Keratinocyte (primary cell): ENCODE data around the gene KRT34. TPM values are rescaled to one million over a fixed set of nuclear protein-coding genes. Genes with fewer than 3 reads are reported as not detected.

Source experiments
- DNase-seq: peaks from one replicate; pipeline ENCODE4 v3.0.0-alpha.2; 2011; ENCODE audit warnings: low read depth, missing footprints, low spot score
- FAIRE-seq: peaks from 2 replicates; lab custom pipeline; 2011; peaks lifted over from hg19 to GRCh38; lab: Jason Lieb, UNC
- H2AFZ ChIP-seq: 2 replicates; pipeline ENCODE4 v1.6.0; 2012; ENCODE audit warnings: low read length, control low read depth, inconsistent platforms; ENCODE audit not compliant: control insufficient read depth
- H3K27ac ChIP-seq: 2 replicates; pipeline ENCODE4 v1.5.1; 2011; ENCODE audit warnings: low read length; ENCODE audit not compliant: control insufficient read depth, insufficient read depth
- H3K27me3 ChIP-seq: 3 replicates; pipeline ENCODE4 v1.6.0; 2011; ENCODE audit warnings: low read length; ENCODE audit not compliant: control insufficient read depth, insufficient read depth; ENCODE audit errors: extremely low read depth
- H3K36me3 ChIP-seq, 2 experiments: 2 replicates in 1 of 2; 3 replicates in 1 of 2; pipeline ENCODE4 v1.5.1; 2011; ENCODE audit warnings: low read length in 2 of 2, mild to moderate bottlenecking in 1 of 2; ENCODE audit not compliant: control insufficient read depth in 2 of 2, insufficient read depth in 2 of 2; ENCODE audit errors: extremely low read depth in 1 of 2
- H3K4me1 ChIP-seq: 3 replicates; pipeline ENCODE4 v1.5.1; 2011; ENCODE audit warnings: low read length; ENCODE audit not compliant: control insufficient read depth, insufficient read depth; ENCODE audit errors: extremely low read depth
- H3K4me2 ChIP-seq: 3 replicates; pipeline ENCODE4 v1.6.0; 2011; ENCODE audit warnings: low read depth, low read length; ENCODE audit not compliant: control insufficient read depth, insufficient read depth; ENCODE audit errors: extremely low read depth
- H3K4me3 ChIP-seq, 3 experiments: fragments of 200-600 bp in 1 of 3; sonication (generic) in 1 of 3; 2 replicates in 2 of 3; 3 replicates in 1 of 3; pipeline ENCODE4 v1.5.1; 2011 to 2016; ENCODE audit warnings: low read length in 3 of 3, mild to moderate bottlenecking in 3 of 3, control low read depth in 2 of 3, inconsistent platforms in 1 of 3, low read depth in 1 of 3, mixed read lengths in 1 of 3, mixed run types in 1 of 3, moderate library complexity in 1 of 3; ENCODE audit not compliant: control insufficient read depth in 2 of 3, insufficient read depth in 2 of 3; ENCODE audit errors: extremely low read depth in 1 of 3
- H3K79me2 ChIP-seq: 2 replicates; pipeline ENCODE4 v1.6.0; 2012; ENCODE audit warnings: low read length; ENCODE audit not compliant: control insufficient read depth, insufficient read depth
- H3K9ac ChIP-seq: 3 replicates; pipeline ENCODE4 v1.6.0; 2011; ENCODE audit warnings: low read length; ENCODE audit not compliant: control insufficient read depth, insufficient read depth; ENCODE audit errors: extremely low read depth
- H3K9me1 ChIP-seq: 3 replicates; pipeline ENCODE4 v1.6.0; 2011; ENCODE audit warnings: low read length; ENCODE audit not compliant: control insufficient read depth, insufficient read depth; ENCODE audit errors: extremely low read depth
- H3K9me3 ChIP-seq: 2 replicates; pipeline ENCODE4 v1.5.1; 2012; ENCODE audit warnings: low read depth, low read length; ENCODE audit not compliant: control insufficient read depth
- H4K20me1 ChIP-seq: 3 replicates; pipeline ENCODE4 v1.6.0; 2011; ENCODE audit warnings: low read length; ENCODE audit not compliant: control insufficient read depth, insufficient read depth; ENCODE audit errors: extremely low read depth
- EZH2 ChIP-seq: IDR thresholded peaks from one replicate; pipeline ENCODE4 v1.6.1; 2012; ENCODE audit warnings: inconsistent platforms, mild to moderate bottlenecking, low read length, moderate library complexity
- dilution Hi-C: fragments of 300-500 bp; cut with MboI; formaldehyde crosslinking; loops from one replicate; pipeline ENCODE4 v1.7.0; 2020; ENCODE audit warnings: low sequenced_read_pairs; ENCODE audit not compliant: extremely low pct_ligation_motif_present
- polyA plus RNA-seq, 5 experiments: library from polyadenylated mRNA; depleted of rRNA in 3 of 5; stranded (reverse) in 3 of 5; stranded (forward) in 1 of 5; unstranded in 1 of 5; fragments of >200 nt; gene quantifications; 1 replicate in 1 of 5; 2 replicates in 3 of 5; 3 replicates in 1 of 5; pipeline versions ENCODE4 v1.2.1 to v1.2.3, GENCODE V29; 2011 to 2012; ENCODE audit warnings: missing spikeins in 2 of 5, low read depth in 1 of 5, low replicate concordance in 1 of 5
- TF ChIP-seq, protein P1 (sequence below), 3 experiments: IDR thresholded peaks in 1 of 3; conservative IDR thresholded peaks in 1 of 3; optimal IDR thresholded peaks in 1 of 3; 2 replicates in 2 of 3; 3 replicates in 1 of 3; pipeline versions ENCODE3 to v1.5.1; 2011; ENCODE audit warnings: low read length in 3 of 3, mild to moderate bottlenecking in 3 of 3, moderate library complexity in 2 of 3, control low read depth in 1 of 3, inconsistent platforms in 1 of 3; ENCODE audit not compliant: insufficient read depth in 2 of 3; ENCODE audit errors: extremely low read depth in 1 of 3

The KRT34 gene
- polyA plus RNA-seq, 1 donor (not counting 4 experiments of a cell fraction or from before 2014, with no cell fraction given): 4.8 TPM

DNA sequence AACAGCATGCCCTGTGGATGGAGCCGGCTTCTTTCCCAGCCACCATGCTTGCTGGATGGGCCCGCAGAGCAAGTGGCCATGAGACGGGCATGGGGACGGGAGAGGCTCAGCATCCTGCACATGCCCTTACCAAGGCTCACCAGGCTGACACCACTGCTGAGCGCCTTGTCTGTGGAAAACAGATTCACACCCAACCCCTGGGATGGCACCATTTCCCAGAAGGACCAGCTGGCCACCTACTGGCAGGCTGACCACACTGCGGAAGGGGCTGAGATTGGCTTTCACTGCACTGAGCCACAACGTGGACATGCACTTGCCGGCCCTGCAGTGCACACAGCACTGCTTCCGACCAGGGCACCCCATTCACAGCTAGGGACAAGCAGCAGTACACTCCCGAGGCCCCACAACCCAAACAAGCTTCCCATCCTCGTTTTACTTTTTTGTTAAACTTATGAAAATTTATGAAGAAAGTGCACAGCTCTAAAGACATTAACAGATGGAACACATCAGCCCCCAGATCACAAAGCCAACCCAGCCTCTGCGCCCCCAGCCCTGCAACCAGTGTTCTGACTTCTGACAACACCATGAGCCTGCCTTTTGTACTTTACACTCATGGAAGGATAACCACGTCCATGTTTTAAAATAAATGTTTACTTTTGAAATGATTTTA lies 52.7 kb downstream of the KRT34 start:
- H3K27ac ChIP-seq: no peak overlapping the region
- H3K9me3 ChIP-seq: no peaks in the 10 kb centered on the region
- H3K9me1 ChIP-seq: no peaks in the 10 kb centered on the region
- no peaks in the 10 kb centered on the region for H3K4me1 ChIP-seq
- H3K27me3 ChIP-seq: no peaks in the 10 kb centered on the region
- H3K4me2 ChIP-seq: no peak overlapping the region
- no peaks in the 10 kb centered on the region for H3K36me3 ChIP-seq
- H3K9ac ChIP-seq: no peak overlapping the region
- DNase-seq (no peak), FAIRE-seq (peak; percentile 68)
- TF ChIP-seq EZH2: no peak
- TF ChIP-seq, protein P1, sequence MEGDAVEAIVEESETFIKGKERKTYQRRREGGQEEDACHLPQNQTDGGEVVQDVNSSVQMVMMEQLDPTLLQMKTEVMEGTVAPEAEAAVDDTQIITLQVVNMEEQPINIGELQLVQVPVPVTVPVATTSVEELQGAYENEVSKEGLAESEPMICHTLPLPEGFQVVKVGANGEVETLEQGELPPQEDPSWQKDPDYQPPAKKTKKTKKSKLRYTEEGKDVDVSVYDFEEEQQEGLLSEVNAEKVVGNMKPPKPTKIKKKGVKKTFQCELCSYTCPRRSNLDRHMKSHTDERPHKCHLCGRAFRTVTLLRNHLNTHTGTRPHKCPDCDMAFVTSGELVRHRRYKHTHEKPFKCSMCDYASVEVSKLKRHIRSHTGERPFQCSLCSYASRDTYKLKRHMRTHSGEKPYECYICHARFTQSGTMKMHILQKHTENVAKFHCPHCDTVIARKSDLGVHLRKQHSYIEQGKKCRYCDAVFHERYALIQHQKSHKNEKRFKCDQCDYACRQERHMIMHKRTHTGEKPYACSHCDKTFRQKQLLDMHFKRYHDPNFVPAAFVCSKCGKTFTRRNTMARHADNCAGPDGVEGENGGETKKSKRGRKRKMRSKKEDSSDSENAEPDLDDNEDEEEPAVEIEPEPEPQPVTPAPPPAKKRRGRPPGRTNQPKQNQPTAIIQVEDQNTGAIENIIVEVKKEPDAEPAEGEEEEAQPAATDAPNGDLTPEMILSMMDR (optimal IDR thresholded peaks at IDR 0.05 in 1 of 3, IDR thresholded peaks at IDR 0.05 in 1 of 3, conservative IDR thresholded peaks at IDR 0.05 in 1 of 3; ENCODE audit: extremely low read depth in 1 of 3, insufficient read depth in 2 of 3, low read length in 3 of 3): peak; percentile 89 to 93 (median 92)
- dilution Hi-C loops: no loop called here
- H2AFZ ChIP-seq: no peak overlapping the region
- no peaks in the 10 kb centered on the region for H3K79me2 ChIP-seq
- no peaks in the 10 kb centered on the region for H4K20me1 ChIP-seq
- no peak overlapping the region for H3K4me3 ChIP-seq

DNA sequence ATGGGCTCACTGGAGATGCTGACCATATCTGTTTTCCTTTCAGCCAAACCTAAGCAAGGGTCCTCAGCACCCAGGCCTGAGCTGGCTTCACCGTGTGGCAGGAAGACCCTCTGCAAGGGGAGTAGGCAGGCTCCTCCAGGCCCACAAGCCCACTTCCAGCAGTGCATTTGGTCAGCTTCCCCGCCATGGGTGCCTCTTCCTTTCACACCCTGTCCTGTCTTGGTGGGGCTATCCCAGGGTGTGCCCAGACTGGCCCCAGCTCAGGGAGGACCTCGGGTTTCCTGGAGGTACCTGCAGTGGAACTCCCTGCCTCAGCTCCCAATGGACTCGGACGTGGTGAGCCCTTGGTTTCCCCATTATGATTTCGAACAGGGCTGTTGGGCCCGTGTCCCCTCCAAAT lies 53.9 kb downstream of the KRT34 start:
- Histone ChIP-seq H3K36me3 (no peaks in the 10 kb centered on the region), H3K4me3 (no peak overlapping the region), H3K4me1 (no peaks in the 10 kb centered on the region), H3K79me2 (no peaks in the 10 kb centered on the region), H2AFZ (no peak overlapping the region), H3K27me3 (no peaks in the 10 kb centered on the region), H3K4me2 (no peak overlapping the region), H3K9me3 (no peaks in the 10 kb centered on the region), H3K27ac (no peak overlapping the region), H3K9me1 (no peaks in the 10 kb centered on the region), H4K20me1 (no peaks in the 10 kb centered on the region), H3K9ac (no peak overlapping the region)
- no peak for TF ChIP-seq EZH2
- TF ChIP-seq, protein P1 (optimal IDR thresholded peaks at IDR 0.05 in 1 of 3, IDR thresholded peaks at IDR 0.05 in 1 of 3, conservative IDR thresholded peaks at IDR 0.05 in 1 of 3; ENCODE audit: extremely low read depth in 1 of 3, insufficient read depth in 2 of 3, low read length in 3 of 3): no peak
- dilution Hi-C loops: no loop called here
- DNase-seq (no peak), FAIRE-seq (no peak)

Other genes with a start within 250 kb of the KRT34 start
- not detected in 3 replicates for gene KRTAP4-6, start 241.8 kb downstream of the KRT34 start, polyA plus RNA-seq
- not detected in 3 replicates for gene KRTAP4-5, start 232.5 kb downstream of the KRT34 start, polyA plus RNA-seq
- gene KRTAP4-4, start 221.6 kb downstream of the KRT34 start, polyA plus RNA-seq: not detected in 3 replicates
- gene KRTAP4-3, start 214.1 kb downstream of the KRT34 start, polyA plus RNA-seq: not detected in 3 replicates
- not detected in 3 replicates for gene KRTAP4-2, start 204.1 kb downstream of the KRT34 start, polyA plus RNA-seq
- not detected in 3 replicates for gene KRTAP4-1, start 197.4 kb downstream of the KRT34 start, polyA plus RNA-seq
- gene KRTAP9-1, start 192.4 kb downstream of the KRT34 start, polyA plus RNA-seq: not detected in 3 replicates
- gene KRTAP9-2, start 155.7 kb downstream of the KRT34 start, polyA plus RNA-seq: not detected in 3 replicates
- gene KRTAP9-3, start 149.9 kb downstream of the KRT34 start, polyA plus RNA-seq: not detected in 3 replicates
- gene KRTAP9-8, start 144.3 kb downstream of the KRT34 start, polyA plus RNA-seq: not detected in 3 replicates
- not detected in 3 replicates for gene KRTAP9-4, start 132.6 kb downstream of the KRT34 start, polyA plus RNA-seq
- not detected in 3 replicates for gene KRTAP9-9, start 126.9 kb downstream of the KRT34 start, polyA plus RNA-seq
- gene KRTAP9-6, start 116.9 kb downstream of the KRT34 start, polyA plus RNA-seq: not detected in 3 replicates
- not detected in 3 replicates for gene KRTAP9-7, start 106.6 kb downstream of the KRT34 start, polyA plus RNA-seq
- gene KRTAP29-1, start 79.5 kb downstream of the KRT34 start, polyA plus RNA-seq: not detected in 3 replicates
- not detected in 3 replicates for gene KRTAP16-1, start 73.0 kb downstream of the KRT34 start, polyA plus RNA-seq
- not detected in 3 replicates for gene KRTAP17-1, start 66.6 kb downstream of the KRT34 start, polyA plus RNA-seq
- gene KRT33A, start 31.5 kb downstream of the KRT34 start, polyA plus RNA-seq: 0.14 TPM in 1 of 3 replicates, not detected in the others
- gene KRT33B, start 12.5 kb downstream of the KRT34 start, polyA plus RNA-seq: 0.18 to 0.33 TPM (median 0.21 TPM) in 3 replicates
- 20.5 to 45.2 TPM (median 24.9 TPM) in 3 replicates for gene KRT31, start 15.3 kb upstream of the KRT34 start, polyA plus RNA-seq
- 0.03 to 0.08 TPM (median 0.04 TPM) in 3 replicates for gene KRT37, start 42.3 kb upstream of the KRT34 start, polyA plus RNA-seq
- gene KRT38, start 58.7 kb upstream of the KRT34 start, polyA plus RNA-seq: not detected in 3 replicates
- gene KRT32, start 85.1 kb upstream of the KRT34 start, polyA plus RNA-seq: 0.03 TPM in 1 of 3 replicates, not detected in the others
- not detected in 3 replicates for gene KRT35, start 98.8 kb upstream of the KRT34 start, polyA plus RNA-seq
- gene KRT36, start 107.6 kb upstream of the KRT34 start, polyA plus RNA-seq: not detected in 3 replicates
- gene KRT13, start 123.3 kb upstream of the KRT34 start, polyA plus RNA-seq: 15.2 to 46.6 TPM (median 24.0 TPM) in 3 replicates
- 505 to 838 TPM (median 729 TPM) in 3 replicates for gene KRT15, start 136.6 kb upstream of the KRT34 start, polyA plus RNA-seq
- gene KRT19, start 146.0 kb upstream of the KRT34 start, polyA plus RNA-seq: 29.7 to 60.4 TPM (median 35.5 TPM) in 3 replicates
- gene KRT9, start 189.8 kb upstream of the KRT34 start, polyA plus RNA-seq: 0.85 to 1.6 TPM (median 1.5 TPM) in 3 replicates
- 26,041 to 32,523 TPM (median 29,603 TPM) in 3 replicates for gene KRT14, start 204.6 kb upstream of the KRT34 start, polyA plus RNA-seq
- 1,163 to 4,746 TPM (median 1,851 TPM) in 3 replicates for gene KRT16, start 230.5 kb upstream of the KRT34 start, polyA plus RNA-seq
- 6,440 to 12,579 TPM (median 8,666 TPM) in 3 replicates for gene KRT17, start 242.3 kb upstream of the KRT34 start, polyA plus RNA-seq